DND-41 (cell line): ENCODE measurements around the gene RAF1.
A peak's percentile ranks its signal among the peaks of the same experiment; 100 is the strongest.

Experiments used
- ATAC-seq: fragments of 200-7000 bp; cut with Tn5 transposase; 3 replicates; pipeline ENCODE4 v1.9.1; 2021; ENCODE audit warnings: low read depth; ENCODE audit not compliant: insufficient read depth
- DNase-seq: peaks from one replicate; pipeline ENCODE4 v3.0.0-alpha.2; 2020
- H2AFZ ChIP-seq: 2 replicates; pipeline ENCODE4 v1.6.0; 2012; ENCODE audit warnings: low read depth, low read length
- H3K27ac ChIP-seq: 2 replicates; pipeline ENCODE4 v1.5.1; 2012; ENCODE audit warnings: low read length, inconsistent platforms
- H3K27me3 ChIP-seq: fragments of 200-600 bp; sonication (generic); 2 replicates; pipeline ENCODE4 v1.6.0; 2012; ENCODE audit warnings: low read length, mild to moderate bottlenecking, inconsistent platforms; ENCODE audit not compliant: insufficient read depth, poor library complexity
- H3K36me3 ChIP-seq: 2 replicates; pipeline ENCODE4 v1.5.1; 2012; ENCODE audit warnings: low read length, inconsistent platforms; ENCODE audit not compliant: insufficient read depth
- H3K4me1 ChIP-seq: 2 replicates; pipeline ENCODE4 v1.5.1; 2012; ENCODE audit warnings: mild to moderate bottlenecking, low read length; ENCODE audit not compliant: insufficient read depth
- H3K4me2 ChIP-seq: 2 replicates; pipeline ENCODE4 v1.6.0; 2012; ENCODE audit warnings: mild to moderate bottlenecking, moderate library complexity, low read length, inconsistent platforms; ENCODE audit not compliant: insufficient read depth
- H3K4me3 ChIP-seq, 2 experiments: fragments of 200-600 bp in 1 of 2; shearing (Covaris generic) in 1 of 2; 2 replicates each; pipeline ENCODE4 v1.5.1; 2012 to 2016; ENCODE audit warnings: inconsistent platforms in 2 of 2, low read length in 2 of 2, mild to moderate bottlenecking in 2 of 2, low read depth in 1 of 2, moderate library complexity in 1 of 2
- H3K79me2 ChIP-seq: 2 replicates; pipeline ENCODE4 v1.6.0; 2012; ENCODE audit warnings: low read length, inconsistent platforms; ENCODE audit not compliant: insufficient read depth
- H3K9ac ChIP-seq: 2 replicates; pipeline ENCODE4 v1.6.0; 2012; ENCODE audit warnings: low read depth, mild to moderate bottlenecking, inconsistent platforms, low read length, moderate library complexity
- H3K9me3 ChIP-seq: 2 replicates; pipeline ENCODE4 v1.5.1; 2012; ENCODE audit warnings: low read length, moderate library complexity, mild to moderate bottlenecking, inconsistent platforms; ENCODE audit not compliant: insufficient read depth, severe bottlenecking
- H4K20me1 ChIP-seq: 2 replicates; pipeline ENCODE4 v1.6.0; 2012; ENCODE audit warnings: low read length; ENCODE audit not compliant: insufficient read depth
- CTCF ChIP-seq: IDR thresholded peaks from 2 replicates; pipeline ENCODE4 v1.5.1; 2012; ENCODE audit warnings: borderline replicate concordance, low read length, moderate library complexity, mild to moderate bottlenecking; ENCODE audit not compliant: poor library complexity, severe bottlenecking; ENCODE audit errors: extremely low read depth
- EZH2 ChIP-seq: IDR thresholded peaks from 3 replicates; pipeline ENCODE4 v1.6.1; 2012; ENCODE audit warnings: borderline replicate concordance, low read depth, mild to moderate bottlenecking, moderate library complexity, low read length, inconsistent platforms; ENCODE audit not compliant: severe bottlenecking

RAF1 gene

DNA sequence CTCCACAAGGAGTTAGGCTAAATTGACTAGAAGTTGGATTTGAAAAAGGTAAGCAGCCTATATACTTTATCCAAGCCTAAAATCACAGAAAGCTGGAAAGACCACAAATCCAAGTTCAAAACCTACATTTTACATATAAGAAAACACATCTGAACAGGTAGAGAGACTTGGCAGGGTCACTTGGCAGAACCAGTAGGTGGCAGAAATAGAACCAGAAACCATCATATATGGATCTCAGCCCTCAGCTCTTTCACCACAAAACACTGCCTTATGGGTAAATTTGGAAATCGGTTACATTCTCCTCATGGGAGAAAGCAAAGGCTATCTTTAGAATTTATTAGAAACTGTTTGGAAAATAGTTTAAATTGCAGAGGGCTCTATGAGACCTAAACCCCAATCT, 62.8 kb downstream of the RAF1 start:
- Histone ChIP-seq H3K9ac (no peak overlapping the region), H4K20me1 (0 out of 2 replicates have a peak, but pooled peaks cover 4% of the 10 kb centered on the region), H2AFZ (no peak overlapping the region), H3K9me3 (no peaks in the 10 kb centered on the region), H3K36me3 (peaks cover 96% of the 10 kb centered on the region), H3K4me3 (no peak overlapping the region), H3K4me1 (no peaks in the 10 kb centered on the region), H3K4me2 (no peak overlapping the region), H3K79me2 (no peaks in the 10 kb centered on the region; the same call in 1 of the 2 replicates), H3K27ac (no peak overlapping the region), H3K27me3 (no peaks in the 10 kb centered on the region)
- TF ChIP-seq EZH2 (no peak), CTCF (peak; percentile 10)
- DNase-seq (no peak), ATAC-seq (no peak)

- H2AFZ ChIP-seq = no peak overlapping the region
- DNase-seq = no peak
- peaks cover 95% of the 10 kb centered on the region for H3K36me3 ChIP-seq
- no peak overlapping the region for H3K9ac ChIP-seq
- H3K4me1 ChIP-seq = no peaks in the 10 kb centered on the region
- H3K4me2 ChIP-seq = no peak overlapping the region
- no peak overlapping the region for H3K4me3 ChIP-seq
- no peaks in the 10 kb centered on the region for H3K9me3 ChIP-seq
- no peaks in the 10 kb centered on the region for H3K79me2 ChIP-seq
- TF ChIP-seq EZH2 (no peak), CTCF (no peak)
- no peaks in the 10 kb centered on the region for H3K27me3 ChIP-seq
- H3K27ac ChIP-seq = no peak overlapping the region
- ATAC-seq = no peak
- 0 out of 2 replicates have a peak, but pooled peaks cover 4% of the 10 kb centered on the region for H4K20me1 ChIP-seq
Observed at GRCh38 chr3:12598890-12599289, 65.0 kb downstream of the RAF1 start.

DNA sequence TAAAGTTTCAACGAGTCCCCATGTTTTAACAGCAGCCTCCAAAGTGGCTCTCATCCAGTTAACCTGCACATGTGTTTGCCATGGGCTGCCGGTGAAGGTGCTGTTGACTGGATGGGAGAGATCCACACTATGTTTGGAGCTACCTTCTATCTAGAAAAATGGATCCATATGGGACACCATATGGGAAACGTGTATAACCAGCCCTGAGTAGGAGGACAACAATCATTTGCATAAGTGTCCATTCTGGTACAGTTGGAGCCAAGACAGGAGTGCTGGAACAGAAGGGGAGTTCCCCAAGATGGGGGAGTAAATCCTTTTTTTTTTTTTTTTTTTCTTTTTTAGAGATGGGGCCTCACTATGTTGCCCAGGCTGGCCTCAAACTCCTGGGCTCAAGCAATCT, 70.4 kb downstream of the RAF1 start:
- Histone ChIP-seq H3K4me2 (no peak overlapping the region), H3K27ac (no peak overlapping the region), H3K9me3 (no peaks in the 10 kb centered on the region), H3K9ac (no peak overlapping the region), H3K36me3 (peaks cover 92% of the 10 kb centered on the region), H4K20me1 (0 out of 2 replicates have a peak, but pooled peaks cover 3% of the 10 kb centered on the region), H3K27me3 (no peaks in the 10 kb centered on the region), H2AFZ (no peak overlapping the region), H3K4me1 (no peaks in the 10 kb centered on the region), H3K79me2 (no peaks in the 10 kb centered on the region), H3K4me3 (no peak overlapping the region)
- no peak for DNase-seq
- TF ChIP-seq EZH2 = no peak
- TF ChIP-seq CTCF = no peak
- no peak for ATAC-seq
